IPS DF 19.7 (cell line): ENCODE results near the gene DPP4.

Experiments
- DNase-seq: peaks from one replicate; pipeline ENCODE4 v3.0.0-alpha.2; 2013; ENCODE audit warnings: low read depth, low spot score

The DPP4 gene

DNA sequence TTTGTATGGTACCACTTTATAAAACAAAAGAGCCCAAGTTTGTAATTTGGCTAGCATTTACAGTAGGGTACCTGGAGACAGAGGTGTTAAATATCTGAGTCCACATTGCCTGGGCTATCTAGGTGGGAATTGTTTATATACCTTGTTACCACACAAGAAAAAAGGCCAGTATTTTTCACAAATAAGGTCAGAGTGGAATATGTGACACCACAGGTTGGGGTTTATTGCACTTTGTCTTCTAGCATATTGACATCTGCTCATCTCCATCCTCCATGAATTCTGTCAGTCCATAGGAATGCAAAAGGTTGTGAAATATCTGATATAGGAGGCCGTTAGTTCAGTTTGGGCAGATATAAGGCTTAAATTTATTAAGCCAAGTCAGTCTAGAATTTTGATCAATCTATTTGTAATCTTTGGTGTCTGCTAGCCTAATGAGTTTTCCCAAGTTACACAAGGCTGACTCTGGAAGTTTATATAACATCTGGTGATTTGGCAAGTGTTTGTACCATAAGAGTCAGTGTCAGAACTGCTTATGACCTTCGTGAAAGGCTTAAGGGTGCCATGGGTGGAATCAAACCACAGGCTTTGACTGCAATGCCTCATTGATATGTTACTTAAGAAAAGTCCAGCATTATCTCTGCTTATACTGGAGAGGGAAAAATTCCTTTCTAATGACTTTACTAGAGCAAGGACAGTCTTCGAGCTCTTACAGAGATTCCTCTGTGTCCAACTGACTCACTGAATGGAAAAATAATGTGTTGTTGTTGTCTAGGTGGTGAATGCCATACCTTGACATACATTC, 11.3 kb upstream of the DPP4 start:
- DNase-seq = no peak

DNA sequence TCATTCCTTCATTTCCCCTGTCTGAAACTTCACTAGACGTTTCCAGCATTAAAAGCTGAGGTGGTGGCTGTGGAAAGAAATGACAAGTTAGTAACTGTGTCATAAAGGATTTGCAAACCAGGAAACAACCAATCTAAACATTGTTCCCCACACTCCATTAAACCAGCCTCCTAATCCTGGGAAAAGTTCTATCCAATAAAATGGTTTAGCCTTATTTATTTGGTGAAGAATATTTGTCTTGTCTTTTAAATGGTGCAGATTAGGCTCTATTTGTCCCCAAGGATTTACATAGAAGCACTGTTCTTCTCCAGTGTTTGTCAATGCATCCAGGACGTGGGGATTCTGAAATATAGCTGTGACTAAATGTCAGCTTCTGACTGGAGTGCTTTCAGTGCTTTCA, 10.5 kb upstream of the DPP4 start:
- DNase-seq = no peak

DNA sequence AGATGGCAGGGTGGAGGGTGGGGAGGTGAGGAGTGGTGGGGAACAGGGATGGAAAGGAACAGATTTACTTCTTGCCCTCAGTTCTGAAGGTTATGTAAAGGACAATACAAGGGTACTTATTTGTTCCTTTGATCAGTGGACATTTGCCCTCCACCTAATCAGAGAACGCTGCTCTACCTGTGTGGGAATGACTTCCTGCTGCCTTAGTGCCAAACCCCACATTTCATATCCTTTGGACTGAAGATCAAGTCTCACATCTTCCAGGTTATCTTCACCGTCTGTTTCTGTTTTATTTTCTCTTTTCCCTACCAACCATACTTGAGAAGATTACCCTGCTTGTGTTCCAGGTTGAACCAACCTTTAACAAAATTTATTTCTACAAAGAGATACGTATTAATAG, 8.7 kb upstream of the DPP4 start:
- no peak for DNase-seq

DNA sequence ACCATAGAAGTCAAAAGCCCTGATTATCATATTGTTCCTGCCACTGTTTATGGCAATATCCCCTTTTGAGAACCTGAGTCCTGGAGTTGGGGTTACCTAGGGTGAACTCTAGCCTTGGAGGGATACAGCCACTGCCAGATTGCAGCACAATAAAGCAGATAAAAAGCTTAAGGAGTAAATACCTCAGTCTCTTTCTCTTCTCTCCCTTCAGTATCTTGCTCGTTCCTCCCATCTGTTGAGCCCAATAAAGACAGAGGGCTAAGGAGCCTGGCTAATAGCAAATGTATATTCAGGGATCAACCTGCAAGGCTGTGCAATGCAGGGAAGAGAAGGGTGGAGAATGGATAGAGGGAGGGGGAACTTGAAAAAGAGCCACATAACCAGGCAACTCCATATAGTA, 8.0 kb upstream of the DPP4 start:
- no peak for DNase-seq

DNA sequence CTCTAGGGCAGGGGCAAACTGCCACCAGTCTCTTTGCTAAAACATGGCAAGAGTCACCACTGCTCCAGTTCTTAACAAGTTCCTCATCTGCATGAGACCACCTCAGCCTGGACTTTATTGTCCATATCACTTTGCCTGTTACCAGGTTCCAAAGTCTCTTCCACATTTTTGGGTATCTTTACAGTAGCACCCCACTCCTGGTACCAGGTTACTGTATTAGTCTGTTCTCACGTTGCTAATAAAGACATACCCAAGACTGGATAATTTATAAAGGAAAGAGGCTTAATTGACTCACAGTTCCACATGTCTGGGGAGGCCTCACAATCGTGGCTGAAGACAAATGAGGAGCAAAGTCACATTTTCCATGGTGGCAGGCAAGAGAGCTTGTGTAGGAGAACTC, 5.5 kb upstream of the DPP4 start:
- DNase-seq = no peak

DNA sequence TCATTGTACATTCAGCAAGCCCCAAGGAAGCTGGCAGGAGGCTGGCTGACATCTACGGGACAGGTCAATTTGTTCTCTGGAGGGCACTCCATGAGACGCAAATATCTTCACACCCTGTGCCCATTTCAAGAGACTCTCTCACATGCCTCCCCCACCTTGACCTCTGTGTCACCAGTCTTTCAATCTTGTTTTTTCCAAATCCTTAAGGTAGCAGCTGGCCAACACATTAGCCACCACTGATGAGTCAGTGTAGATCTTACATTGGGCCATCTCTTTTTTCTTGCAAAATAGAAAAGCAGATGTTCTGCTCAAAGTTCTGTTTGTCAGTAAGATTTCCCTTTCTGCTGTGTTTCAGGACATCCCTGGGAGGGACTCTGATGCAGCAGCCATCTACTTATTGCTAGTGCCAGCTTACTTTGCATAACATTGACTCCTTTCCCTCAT, 1.7 kb upstream of the DPP4 start:
- DNase-seq = no peak

DNA sequence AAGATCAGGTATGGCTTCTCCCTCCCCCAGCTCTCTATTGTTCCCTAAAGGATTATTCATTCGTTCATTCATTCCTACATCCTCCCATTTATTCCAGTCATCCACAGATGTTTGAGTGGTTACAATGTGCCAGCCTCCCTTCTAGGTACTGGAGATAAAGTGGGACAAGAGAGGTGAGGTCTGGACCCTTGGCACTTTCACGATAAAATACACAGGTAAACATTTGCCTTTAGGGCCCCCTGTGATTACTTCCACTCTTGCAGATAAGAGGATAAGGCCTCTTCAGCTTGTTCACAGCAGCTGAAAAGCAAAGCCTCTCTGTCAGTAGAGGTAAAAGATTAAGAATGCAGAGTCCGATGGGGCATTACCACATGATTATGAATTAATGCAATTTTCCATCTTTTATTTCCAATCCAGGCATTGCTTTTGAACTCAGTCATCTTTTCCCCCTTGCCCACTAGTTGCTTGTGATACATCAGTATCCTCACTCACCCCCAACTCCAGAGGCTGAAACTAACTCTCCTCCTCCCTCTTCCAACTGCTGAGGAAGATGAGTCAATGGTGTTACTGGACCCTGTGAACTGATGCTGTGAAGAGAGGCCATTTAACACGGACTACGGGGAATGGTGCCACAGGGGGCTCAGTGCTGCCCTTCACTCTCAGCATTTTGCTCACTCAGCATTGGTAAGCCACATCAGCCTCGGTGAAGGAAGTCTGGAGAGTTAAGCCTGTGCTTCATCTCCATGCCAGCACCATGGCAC, 1.1 kb upstream of the DPP4 start:
- DNase-seq = no peak

DNA sequence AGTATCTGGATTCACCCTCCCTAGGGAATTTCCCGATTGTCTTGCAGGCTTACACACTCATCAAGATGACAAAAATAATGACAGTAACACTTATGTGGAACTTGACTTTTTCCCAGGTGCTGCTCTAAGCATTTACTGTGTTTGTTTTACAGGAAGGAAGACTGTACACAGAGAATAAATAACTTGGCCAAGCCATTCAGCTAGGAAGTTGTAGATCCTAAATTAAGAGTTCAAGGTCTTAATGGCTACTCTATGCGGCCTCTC, 549 bp upstream of the DPP4 start:
- no peak for DNase-seq

DNA sequence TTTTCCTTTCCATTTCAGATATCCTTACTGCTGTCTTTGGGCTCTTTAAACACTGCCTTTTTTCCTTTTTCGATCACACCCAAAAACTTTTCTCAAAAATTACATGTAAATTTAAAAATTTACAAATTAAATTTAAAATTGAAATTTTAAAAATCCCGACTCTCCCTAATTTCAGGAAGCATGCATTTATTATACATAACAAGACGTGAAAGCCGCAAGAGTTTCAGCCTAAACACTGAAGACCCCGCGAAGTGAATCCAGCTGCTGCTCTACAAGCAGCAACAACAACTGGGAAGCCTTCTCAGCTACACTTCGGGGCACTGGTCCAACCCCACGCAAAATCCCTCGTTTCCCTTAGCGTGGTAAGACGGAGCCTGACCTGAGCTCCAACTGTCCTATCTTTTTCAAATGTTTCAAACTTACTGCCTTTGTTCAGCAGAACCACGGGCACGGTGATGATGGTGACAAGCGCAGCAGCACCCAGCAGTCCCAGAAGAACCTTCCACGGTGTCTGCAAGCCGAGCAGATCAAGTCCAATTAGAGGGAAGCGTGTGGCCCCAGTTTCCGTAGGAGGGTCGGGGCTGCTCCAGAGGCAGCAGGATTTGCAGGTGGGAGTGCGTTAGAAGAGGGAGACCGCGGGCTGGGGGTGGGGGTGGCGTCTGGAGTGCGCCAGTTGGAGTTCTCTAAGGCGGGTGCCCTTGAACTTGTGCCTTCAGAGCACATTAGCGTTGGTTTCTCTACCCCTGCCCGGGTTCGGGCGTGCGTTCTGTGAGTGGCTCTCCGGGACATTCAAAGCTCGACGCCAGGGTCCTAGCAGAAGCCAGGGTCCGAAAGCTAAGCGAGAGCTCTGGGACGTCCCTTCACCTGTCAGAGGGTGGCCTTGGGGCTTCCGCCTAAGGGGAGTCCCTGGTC, 783 bp downstream of the DPP4 start:
- no peak for DNase-seq

DNA sequence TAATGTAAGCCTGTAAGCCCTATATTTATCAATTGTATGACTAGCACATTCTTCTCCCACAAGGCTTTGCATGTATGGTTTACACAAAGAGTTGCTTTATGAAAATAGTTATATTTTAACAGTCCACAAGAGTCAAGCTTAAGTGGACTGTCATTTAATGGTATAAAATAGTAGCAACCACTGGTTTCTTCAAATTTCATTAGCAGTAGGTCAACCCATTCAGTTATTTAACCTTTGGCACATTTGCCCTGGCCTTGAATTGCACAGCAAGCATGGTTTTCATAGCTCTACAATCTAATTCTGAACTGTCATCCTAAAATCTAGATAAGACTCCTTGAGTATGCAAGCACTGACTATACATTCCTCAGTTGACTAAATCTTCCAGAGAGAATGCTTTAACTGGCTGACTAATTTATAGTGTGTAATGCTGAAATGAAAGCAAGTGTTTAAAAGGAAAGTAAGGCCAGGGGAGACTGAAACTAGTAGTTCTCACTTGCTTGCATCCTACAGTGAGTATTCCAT, 1.8 kb downstream of the DPP4 start:
- no peak for DNase-seq

DNA sequence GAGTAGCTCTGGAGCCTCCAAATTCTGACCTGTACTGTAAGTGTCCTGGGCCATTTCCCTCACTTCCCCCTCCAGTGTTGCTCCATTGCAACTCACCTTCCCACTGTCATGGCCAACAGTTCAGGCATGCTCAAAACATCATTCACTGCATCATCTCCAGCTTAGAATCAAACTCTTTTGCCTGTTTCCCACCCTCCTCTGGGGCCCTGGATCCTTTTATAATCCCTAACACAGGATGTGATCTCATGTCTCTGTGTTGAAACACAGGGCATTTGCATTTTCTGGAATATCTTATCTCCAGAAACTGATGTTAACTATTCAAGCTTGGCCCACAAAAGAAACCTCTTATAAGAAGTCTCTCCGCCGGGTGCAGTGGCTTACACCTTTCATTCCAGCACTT, 3.0 kb downstream of the DPP4 start:
- DNase-seq = no peak

DNA sequence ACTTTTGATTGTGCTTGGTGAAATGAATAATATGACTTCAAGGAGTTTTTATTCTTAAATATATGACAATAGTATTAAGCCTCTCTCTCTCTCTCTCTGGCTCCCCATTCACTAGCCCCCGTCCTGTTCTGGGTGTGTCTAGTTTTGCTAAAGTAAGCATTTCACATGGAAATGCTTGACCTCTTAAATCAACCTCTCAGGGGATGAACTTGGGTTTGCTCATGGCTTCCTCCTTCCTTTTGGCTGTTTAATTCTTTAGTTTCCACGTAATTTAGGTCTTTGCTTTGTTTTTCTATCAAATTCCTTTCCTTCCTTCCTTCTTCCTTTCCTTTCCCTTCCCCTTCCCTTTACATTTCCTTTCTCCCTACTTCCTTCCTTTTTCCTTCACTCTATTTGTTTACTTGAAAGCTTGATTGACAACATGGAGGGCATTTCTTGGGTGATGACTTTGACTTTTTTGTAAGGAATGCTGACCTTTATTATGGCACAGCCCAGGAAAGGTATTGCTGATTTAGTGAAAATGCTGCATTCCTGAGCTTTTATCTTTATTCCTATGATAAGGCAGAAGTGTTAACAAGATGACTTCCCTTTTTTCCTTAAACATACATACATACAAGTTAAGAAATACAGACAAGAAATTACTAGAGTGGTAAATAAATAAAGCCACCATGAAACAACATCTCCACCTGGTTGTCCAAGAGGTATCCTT, 3.6 kb downstream of the DPP4 start:
- no peak for DNase-seq

DNA sequence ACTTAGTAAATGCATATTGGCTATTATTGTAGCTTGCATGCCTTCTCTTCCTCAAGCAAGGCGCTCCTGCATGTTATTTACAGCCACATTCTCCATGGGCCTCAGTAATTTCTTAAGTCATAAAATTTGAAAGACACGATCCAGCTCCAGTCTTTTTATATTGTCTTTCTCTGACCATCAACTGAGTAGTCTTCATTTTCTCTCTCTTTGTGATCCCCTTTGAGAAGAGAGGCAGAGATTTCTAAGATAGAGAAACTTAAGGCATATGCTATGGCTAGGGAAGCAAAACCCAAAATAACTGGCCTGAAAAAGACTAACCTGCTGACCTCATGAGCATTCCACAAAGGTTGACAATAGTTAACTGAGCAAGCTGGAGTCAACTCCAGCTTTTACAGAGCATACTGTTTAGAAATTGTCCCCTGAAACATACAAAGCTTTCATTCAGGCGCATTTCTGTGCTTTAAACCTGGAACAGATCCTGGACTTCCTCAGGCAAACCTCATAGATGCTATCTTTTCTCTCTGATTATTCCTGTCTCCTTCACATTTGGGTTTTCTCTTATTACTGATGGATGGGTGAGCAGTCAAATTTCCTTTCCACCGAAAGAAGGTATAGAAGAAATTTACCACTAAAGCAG, 4.6 kb downstream of the DPP4 start:
- no peak for DNase-seq

DNA sequence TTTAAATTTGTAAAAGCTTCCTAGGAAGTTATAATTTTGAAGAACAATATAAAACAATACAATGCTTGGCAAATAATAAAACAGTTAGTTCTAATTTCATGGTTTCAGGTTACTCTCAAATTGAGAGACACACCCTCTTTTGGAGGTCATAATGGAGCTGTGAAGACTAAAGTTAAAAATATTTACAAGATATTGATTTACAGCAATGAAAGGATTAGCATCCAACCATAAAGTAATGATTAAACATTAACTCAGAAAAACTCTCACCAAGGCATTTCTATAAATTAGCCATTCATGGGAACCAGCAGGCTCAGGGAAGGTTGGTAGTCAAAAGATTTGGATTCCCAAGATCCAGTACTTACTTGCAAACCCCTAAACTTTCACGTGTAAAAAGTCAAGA, 6.4 kb downstream of the DPP4 start:
- no peak for DNase-seq

DNA sequence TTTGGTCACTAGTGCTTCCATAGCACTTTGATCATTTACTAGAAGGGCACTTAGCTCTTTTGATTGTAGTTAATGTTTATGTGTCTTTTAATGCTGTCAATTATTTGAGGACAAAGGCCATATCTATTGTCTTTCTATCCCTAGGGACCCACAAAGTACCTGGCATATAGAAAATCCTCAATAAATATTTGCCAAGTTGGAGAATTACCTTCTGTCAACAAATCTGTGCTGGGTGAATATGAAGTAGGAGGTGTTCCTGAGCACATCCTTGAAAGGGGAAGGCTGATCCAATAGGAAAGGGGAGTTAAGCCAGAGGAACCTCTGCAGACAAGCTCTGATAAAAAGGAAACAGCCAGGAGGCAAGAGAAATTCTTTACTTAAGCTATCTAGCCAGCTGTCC, 8.2 kb downstream of the DPP4 start:
- DNase-seq = no peak

DNA sequence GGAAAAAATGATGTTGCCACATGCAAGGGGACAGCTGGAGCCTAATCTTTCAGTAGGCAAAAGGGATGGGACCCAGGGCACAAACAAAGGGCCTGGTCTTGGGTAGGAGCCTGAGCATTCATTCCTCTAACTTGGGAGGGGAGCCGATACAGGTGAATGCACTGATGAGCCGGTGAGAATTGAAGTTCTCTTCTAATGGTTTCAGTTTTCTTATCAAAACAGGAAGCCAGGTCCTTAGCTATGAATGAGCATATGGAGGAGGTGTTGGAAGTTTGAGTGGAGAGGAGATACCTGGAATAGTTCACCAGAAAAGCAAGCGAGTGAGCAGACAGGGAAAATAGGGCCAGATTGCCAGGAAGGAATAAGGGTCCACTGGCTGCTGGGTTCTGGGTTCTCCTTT, 10.1 kb downstream of the DPP4 start:
- DNase-seq = no peak

DNA sequence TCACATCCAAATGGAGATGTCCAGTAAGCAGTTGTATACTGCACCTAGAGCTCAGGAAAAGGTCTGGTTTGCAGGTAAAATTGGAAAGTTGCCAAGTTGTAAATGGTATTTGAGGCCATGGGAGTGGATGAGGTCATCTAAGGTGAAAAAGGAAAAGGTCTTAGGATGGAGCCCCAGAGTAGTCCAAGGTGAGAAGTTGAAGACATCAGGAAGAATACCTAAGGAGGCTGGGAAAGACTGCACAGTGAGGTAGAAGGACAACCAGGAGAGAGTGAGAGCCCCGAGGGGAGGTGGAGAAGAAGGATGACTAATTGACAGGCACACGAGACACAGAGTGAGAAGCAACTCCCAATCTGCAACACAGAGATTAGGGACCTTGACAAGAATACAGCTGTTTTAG, 10.7 kb downstream of the DPP4 start:
- DNase-seq = no peak

DNA sequence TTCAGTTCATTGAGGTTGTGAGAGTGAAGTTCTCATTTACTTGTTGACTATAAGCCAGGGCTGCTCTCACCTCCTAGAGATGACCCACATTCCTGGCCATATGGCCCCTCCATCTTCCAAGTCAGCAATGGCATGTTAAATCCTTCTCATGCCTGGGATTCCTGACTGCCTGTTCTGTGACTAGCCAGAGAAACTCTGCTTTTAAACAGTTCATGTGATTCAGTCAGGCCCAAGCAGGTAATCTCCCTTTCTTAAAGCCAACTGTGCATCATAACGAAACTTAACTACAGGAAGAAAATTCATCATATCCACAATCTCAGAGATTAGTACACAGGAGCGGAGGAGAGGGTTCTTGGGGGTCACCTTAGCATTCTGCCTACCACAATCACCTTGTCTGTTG, 11.5 kb downstream of the DPP4 start:
- DNase-seq = no peak

DNA sequence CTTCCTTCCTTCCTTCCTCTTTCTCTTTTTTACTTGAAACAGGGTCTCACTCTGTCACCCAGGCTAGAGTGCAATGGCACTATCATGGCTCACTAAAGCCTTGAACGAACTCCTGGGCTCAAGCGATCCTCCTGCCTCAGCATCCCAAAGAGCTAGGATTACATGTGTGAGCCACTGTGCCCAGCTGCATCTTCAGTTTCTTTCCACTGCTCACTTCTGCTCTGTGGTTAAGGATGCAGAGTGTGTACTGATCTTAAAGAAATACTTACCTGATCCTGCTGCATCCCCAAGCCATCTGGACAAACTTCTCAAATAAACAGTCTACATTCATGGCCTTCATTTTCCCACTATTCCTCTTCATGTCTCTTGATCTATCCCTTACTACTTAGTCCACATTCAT, 13.0 kb downstream of the DPP4 start:
- DNase-seq = no peak

DNA sequence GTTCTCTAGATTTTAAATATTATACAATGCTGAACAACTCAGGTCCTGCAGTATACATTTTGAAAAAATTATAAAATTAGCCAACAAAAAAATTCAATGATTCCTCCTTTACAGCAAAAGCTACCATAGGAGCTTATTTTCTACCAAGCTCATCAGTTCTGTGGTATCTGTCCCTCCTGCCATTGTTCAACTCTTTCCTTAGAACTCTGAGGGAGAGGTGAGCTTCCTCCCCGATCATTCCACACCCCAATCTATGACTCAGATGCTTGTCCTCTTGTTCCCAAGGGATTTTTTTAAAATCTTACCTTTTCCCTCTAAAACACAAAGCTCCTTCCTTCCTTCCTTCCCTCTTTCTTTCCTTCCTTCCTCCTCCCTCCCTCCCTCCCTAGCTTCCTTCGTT, 13.5 kb downstream of the DPP4 start:
- DNase-seq = no peak

DNA sequence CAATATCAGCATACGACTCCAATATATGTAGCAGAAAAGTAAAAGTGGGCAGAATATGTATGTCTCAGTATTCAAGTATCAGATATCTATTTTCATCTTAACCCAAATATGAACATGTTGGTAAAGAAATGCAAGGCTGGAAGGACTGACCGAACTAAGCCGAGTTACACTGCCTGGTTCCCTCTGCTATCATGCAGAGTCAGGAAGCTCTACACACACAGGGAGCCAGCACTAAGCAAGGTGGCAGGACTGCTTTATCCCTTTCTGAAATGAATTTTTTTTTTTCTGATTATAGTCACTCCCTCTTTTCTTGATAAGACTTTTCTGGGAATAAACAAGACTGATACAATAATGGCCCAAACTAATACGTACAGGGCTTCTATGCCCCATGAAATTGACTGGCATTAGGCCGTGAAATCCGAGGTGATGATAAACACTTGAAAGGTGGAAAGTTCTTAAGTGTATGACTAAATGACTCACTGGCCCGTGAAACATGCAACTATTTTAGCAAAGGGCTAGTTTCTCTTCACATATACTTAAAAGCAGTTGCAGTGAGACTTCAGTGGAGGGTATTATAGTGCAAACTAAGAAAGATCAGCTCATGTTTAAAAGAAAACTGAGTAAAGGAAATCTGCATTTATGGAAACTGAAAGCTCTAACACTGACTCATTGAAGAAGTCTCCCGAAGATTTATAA, 14.9 kb downstream of the DPP4 start:
- no peak for DNase-seq
